ENCODE data around the gene ZNF71.

ZNF71 gene

GRCh38 chr19:56663931-56664500 is 68.9 kb downstream of the ZNF71 start:
- TF ChIP-seq YY1 (IDR thresholded peaks at IDR 0.05; ENCODE audit: low read depth) (no peak), TEAD4 (IDR thresholded peaks at IDR 0.05) (no peak), FOXM1 (IDR thresholded peaks at IDR 0.05; ENCODE audit: borderline replicate concordance, low read depth) (no peak), TCF12 (IDR thresholded peaks at IDR 0.05; ENCODE audit: low read depth) (no peak), CEBPB (IDR thresholded peaks at IDR 0.05) (no peak), REST (IDR thresholded peaks at IDR 0.05; ENCODE audit: low read depth) (no peak), USF1 (IDR thresholded peaks at IDR 0.05) (no peak), MAX (IDR thresholded peaks at IDR 0.05) (no peak), CREB1 (IDR thresholded peaks at IDR 0.05; ENCODE audit: low read depth) (no peak), ZBTB7A (IDR thresholded peaks at IDR 0.05; ENCODE audit: low read depth) (no peak), EP300 (IDR thresholded peaks at IDR 0.05; ENCODE audit: borderline replicate concordance) (no peak), RAD21 (IDR thresholded peaks at IDR 0.05; ENCODE audit: low read depth) (no peak), TAF1 (IDR thresholded peaks at IDR 0.05; ENCODE audit: low read depth) (no peak), NFIC (IDR thresholded peaks at IDR 0.05) (no peak), EGR1 (IDR thresholded peaks at IDR 0.05) (no peak)

- no peak for TF ChIP-seq EP300 (IDR thresholded peaks at IDR 0.05; ENCODE audit: borderline replicate concordance)
- TF ChIP-seq ZBTB7A (IDR thresholded peaks at IDR 0.05; ENCODE audit: low read depth) = no peak
- TF ChIP-seq YY1 (IDR thresholded peaks at IDR 0.05; ENCODE audit: low read depth) = no peak
- no peak for TF ChIP-seq EGR1 (IDR thresholded peaks at IDR 0.05)
- no peak for TF ChIP-seq REST (IDR thresholded peaks at IDR 0.05; ENCODE audit: low read depth)
- TF ChIP-seq RAD21 (IDR thresholded peaks at IDR 0.05; ENCODE audit: low read depth) = no peak
These were observed 69.4 kb downstream of the ZNF71 start for GRCh38 chr19:56664511-56664910.

GRCh38 chr19:56667311-56667870 is 72.3 kb downstream of the ZNF71 start:
- TF ChIP-seq CEBPB (IDR thresholded peaks at IDR 0.05) = no peak

GRCh38 chr19:56668676-56669075 is 73.6 kb downstream of the ZNF71 start:
- no peak for TF ChIP-seq MAX (IDR thresholded peaks at IDR 0.05)
- TF ChIP-seq TCF12 (IDR thresholded peaks at IDR 0.05; ENCODE audit: low read depth) = no peak
- no peak for TF ChIP-seq CREB1 (IDR thresholded peaks at IDR 0.05; ENCODE audit: low read depth)
- TF ChIP-seq RAD21 (IDR thresholded peaks at IDR 0.05; ENCODE audit: low read depth) = no peak
- TF ChIP-seq TEAD4 (IDR thresholded peaks at IDR 0.05) = no peak
- no peak for TF ChIP-seq NFIC (IDR thresholded peaks at IDR 0.05)
- TF ChIP-seq FOXM1 (IDR thresholded peaks at IDR 0.05; ENCODE audit: borderline replicate concordance, low read depth) = no peak
- no peak for TF ChIP-seq ZBTB7A (IDR thresholded peaks at IDR 0.05; ENCODE audit: low read depth)
- no peak for TF ChIP-seq EP300 (IDR thresholded peaks at IDR 0.05; ENCODE audit: borderline replicate concordance)
- TF ChIP-seq TAF1 (IDR thresholded peaks at IDR 0.05; ENCODE audit: low read depth) = no peak
- TF ChIP-seq YY1 (IDR thresholded peaks at IDR 0.05; ENCODE audit: low read depth) = no peak
- TF ChIP-seq CEBPB (IDR thresholded peaks at IDR 0.05) = no peak
- no peak for TF ChIP-seq EGR1 (IDR thresholded peaks at IDR 0.05)
- TF ChIP-seq USF1 (IDR thresholded peaks at IDR 0.05) = no peak
- TF ChIP-seq REST (IDR thresholded peaks at IDR 0.05; ENCODE audit: low read depth) = no peak

Measured in Ishikawa (cell line).